ENCODE data around the gene PIK3R5. TPM values are rescaled to one million over a fixed set of nuclear protein-coding genes. Genes with fewer than 3 reads are reported as not detected.
"Not testable (repeated sequence)": the region's sequence is repeated elsewhere in the genome, so short reads cannot be mapped to it uniquely, and the experiment has no call there.

Gene PIK3R5
- total and polyA plus RNA-seq, 2 donors (not counting 3 experiments of a cell fraction or from before 2014, with no cell fraction given) = not detected

DNA sequence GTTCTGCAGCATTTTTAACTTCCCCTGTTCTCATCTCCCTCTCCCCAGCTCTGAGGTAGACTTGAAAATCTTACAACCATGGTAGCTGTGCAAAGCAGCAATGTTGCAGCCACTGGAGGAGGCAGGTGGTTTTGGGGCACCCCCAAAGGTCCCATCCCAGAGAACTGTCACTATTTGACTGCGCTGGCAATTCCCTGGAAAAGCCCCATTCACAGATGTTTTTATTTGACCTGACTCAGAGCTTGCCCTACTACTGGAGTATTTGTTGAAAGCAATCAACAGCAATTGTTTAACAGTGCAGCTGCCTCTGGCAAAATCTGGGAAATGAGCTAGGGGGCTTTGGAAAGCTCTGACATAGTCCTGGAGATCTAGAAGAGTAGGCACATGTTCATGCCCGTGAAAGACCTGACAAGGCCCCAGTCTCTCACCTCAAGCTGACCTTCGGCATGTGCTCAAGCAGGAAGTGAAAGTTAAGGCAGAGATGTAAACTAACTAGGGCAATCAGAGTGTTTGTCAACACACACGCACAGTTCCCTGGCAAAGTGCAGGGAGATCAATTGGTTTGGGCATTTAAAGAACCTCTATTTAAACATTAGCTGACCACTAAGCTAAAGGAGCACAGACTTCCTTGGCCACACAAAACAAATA is 19.7 kb upstream of the PIK3R5 start:
- no peak for TF ChIP-seq JUN (IDR thresholded peaks at IDR 0.05; ENCODE audit: borderline replicate concordance, insufficient read depth, insufficient read length, low read depth)
- no peak for TF ChIP-seq EZH2 (IDR thresholded peaks at IDR 0.05; ENCODE audit: borderline replicate concordance, low read depth, low read length, severe bottlenecking)
- TF ChIP-seq FOS (IDR thresholded peaks at IDR 0.05; ENCODE audit: borderline replicate concordance, insufficient read depth, low read length) = no peak
- TF ChIP-seq, protein P1, sequence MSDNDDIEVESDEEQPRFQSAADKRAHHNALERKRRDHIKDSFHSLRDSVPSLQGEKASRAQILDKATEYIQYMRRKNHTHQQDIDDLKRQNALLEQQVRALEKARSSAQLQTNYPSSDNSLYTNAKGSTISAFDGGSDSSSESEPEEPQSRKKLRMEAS (IDR thresholded peaks at IDR 0.05; ENCODE audit: insufficient read depth, insufficient read length) = no peak
- dilution Hi-C loops (cut with MboI; ENCODE audit: extremely low pct_ligation_motif_present, low sequenced_read_pairs) (no loop called here), intact Hi-C loops (cut with micrococcal nuclease) (no loop called here)
- Histone ChIP-seq H3K9me1 (replicated peaks; ENCODE audit: control insufficient read depth, extremely low read depth, insufficient read depth, low read length) (no peaks in the 10 kb centered on the region), H3K27ac (ENCODE audit: insufficient read depth, low read depth, low read length) (no peak overlapping the region), H3K27me3 (ENCODE audit: control insufficient read depth in 2 of 2, insufficient read depth in 2 of 2, low read length in 2 of 2) (no peaks in the 10 kb centered on the region), H3K36me3 (ENCODE audit: control insufficient read depth in 2 of 2, extremely low read depth in 1 of 2, insufficient read depth in 2 of 2, low read length in 2 of 2) (no peaks in the 10 kb centered on the region), H3K4me1 (ENCODE audit: control insufficient read depth, extremely low read depth, insufficient read depth, low read length) (no peaks in the 10 kb centered on the region), H3K9ac (replicated peaks; ENCODE audit: extremely low read depth, insufficient read depth, low read length) (no peak overlapping the region), H2AFZ (ENCODE audit: low read depth, low read length) (no peak overlapping the region), H3K4me2 (ENCODE audit: insufficient read depth, low read length) (no peak overlapping the region), H4K20me1 (replicated peaks; ENCODE audit: control insufficient read depth, extremely low read depth, insufficient read depth, low read length) (no peaks in the 10 kb centered on the region), H3K79me2 (ENCODE audit: control insufficient read depth, insufficient read depth, low read length) (no peaks in the 10 kb centered on the region), H3K4me3 (replicated peaks in 1 of 3; ENCODE audit: insufficient read depth in 1 of 3, low read depth in 1 of 3, low read length in 3 of 3) (no peak overlapping the region), H3K9me3 (replicated peaks; ENCODE audit: control insufficient read depth, insufficient read depth, low read length) (no peaks in the 10 kb centered on the region)
- no TSS peak for BruUV-seq (replicated peaks)
- no peak for FAIRE-seq
- POLR2A ChIA-PET = no interaction called here
- DNase-seq (ENCODE audit: low read depth, low spot score) = no peak
- CTCF ChIA-PET = interaction anchor here (0.9 to 1.5 kb wide), 4 partner anchors 10 to 570 kb away, joined by 3 to 6 read pairs (median 4); no protein-coding TSS in a partner anchor

DNA sequence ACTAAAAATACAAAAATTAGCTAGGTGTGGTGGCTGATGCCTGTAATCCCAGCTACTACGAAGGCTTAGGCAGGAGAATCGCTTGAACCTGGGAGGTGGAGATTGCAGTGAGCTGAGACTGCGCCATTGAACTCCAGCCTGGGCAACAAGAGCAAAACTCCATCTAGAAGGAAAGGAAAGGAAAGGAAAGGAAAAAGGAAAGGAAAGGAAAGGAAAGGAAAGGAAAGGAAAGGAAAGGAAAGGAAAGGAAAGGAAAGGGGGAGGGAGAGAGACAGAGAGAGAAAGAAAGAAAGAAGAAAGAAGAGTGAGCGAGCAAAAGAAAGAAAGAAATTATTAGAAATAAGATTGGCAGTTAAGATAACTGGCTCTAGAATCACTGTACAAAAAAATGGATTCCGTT is 18.7 kb upstream of the PIK3R5 start:
- H3K27ac ChIP-seq (ENCODE audit: insufficient read depth, low read depth, low read length); DNase-seq (ENCODE audit: low read depth, low spot score); H3K4me3 ChIP-seq (replicated peaks in 1 of 3; ENCODE audit: insufficient read depth in 1 of 3, low read depth in 1 of 3, low read length in 3 of 3); FAIRE-seq; H3K9me3 ChIP-seq (replicated peaks; ENCODE audit: control insufficient read depth, insufficient read depth, low read length); H3K27me3 ChIP-seq (ENCODE audit: control insufficient read depth in 2 of 2, insufficient read depth in 2 of 2, low read length in 2 of 2); H3K9me1 ChIP-seq (replicated peaks; ENCODE audit: control insufficient read depth, extremely low read depth, insufficient read depth, low read length); H2AFZ ChIP-seq (ENCODE audit: low read depth, low read length); dilution Hi-C loops (cut with MboI; ENCODE audit: extremely low pct_ligation_motif_present, low sequenced_read_pairs); H3K79me2 ChIP-seq (ENCODE audit: control insufficient read depth, insufficient read depth, low read length); BruUV-seq (replicated peaks); H3K4me2 ChIP-seq (ENCODE audit: insufficient read depth, low read length); H3K36me3 ChIP-seq (ENCODE audit: control insufficient read depth in 2 of 2, extremely low read depth in 1 of 2, insufficient read depth in 2 of 2, low read length in 2 of 2); intact Hi-C loops (cut with micrococcal nuclease); H3K4me1 ChIP-seq (ENCODE audit: control insufficient read depth, extremely low read depth, insufficient read depth, low read length); H3K9ac ChIP-seq (replicated peaks; ENCODE audit: extremely low read depth, insufficient read depth, low read length); POLR2A ChIA-PET; H4K20me1 ChIP-seq (replicated peaks; ENCODE audit: control insufficient read depth, extremely low read depth, insufficient read depth, low read length): not testable (repeated sequence)
- CTCF ChIA-PET = interaction anchor here (1.5 kb wide), 1 partner anchor 538 kb away, joined by 6 read pairs; no protein-coding TSS in a partner anchor

Measured in endothelial cell of umbilical vein (primary cell).